HepG2 (cell line): ENCODE measurements around the gene GPSM1. TPM values are rescaled to one million over a fixed set of nuclear protein-coding genes. Genes with fewer than 3 reads are reported as not detected.

Experiments used
- ATAC-seq: fragments of 200-7000 bp; cut with Tn5 transposase; 3 replicates; pipeline ENCODE4 v1.9.1; 2020; ENCODE audit warnings: mild to moderate bottlenecking, moderate library complexity
- BruUV-seq: library from RNA; stranded (reverse); fragments of 400-500 nt; replicated peaks from 2 replicates; lab custom pipeline; 2021; lab: Mats Ljungman, UMichigan
- CTCF ChIA-PET: fragments of 300-600 bp; formaldehyde crosslinking; extraction: SDS; loops from one replicate; lab custom pipeline; 2021; ENCODE audit warnings: low total read pairs, inconsistent platforms, low intra/inter-chr PET ratio; lab: Yijun Ruan, JAX
- POLR2A ChIA-PET: fragments of 350-600 bp; sonication (Branson Sonifier 250); formaldehyde crosslinking; loops from one replicate; lab custom pipeline; 2020; ENCODE audit warnings: antibody characterized with exemption, inconsistent platforms; lab: Yijun Ruan, JAX
- DNase-seq: peaks from one replicate; pipeline ENCODE4 v3.0.0-alpha.2; 2015; ENCODE audit warnings: low spot score
- FAIRE-seq: peaks from 3 replicates; lab custom pipeline; 2011; peaks lifted over from hg19 to GRCh38; lab: Jason Lieb, UNC
- H2AFZ ChIP-seq: one replicate; pipeline ENCODE4 v1.6.1; 2011; ENCODE audit warnings: low read length, inconsistent platforms
- H3K27ac ChIP-seq: fragments of 300-600 bp; 3 replicates; pipeline ENCODE4 v1.8.0; 2011; ENCODE audit warnings: mixed run types, mild to moderate bottlenecking, mixed read lengths, low read length, inconsistent platforms; ENCODE audit not compliant: insufficient read depth; ENCODE audit errors: extremely low read length
- H3K27me3 ChIP-seq, 2 experiments: fragments of 200-600 bp in 1 of 2; 2 replicates in 1 of 2; 3 replicates in 1 of 2; pipeline versions ENCODE4 v1.6.0 to v1.8.0; 2011; ENCODE audit warnings: low read length in 2 of 2, mild to moderate bottlenecking in 2 of 2, moderate library complexity in 2 of 2, inconsistent platforms in 1 of 2; ENCODE audit not compliant: insufficient read depth in 2 of 2, control insufficient read depth in 1 of 2
- H3K36me3 ChIP-seq, 2 experiments: fragments of 200-600 bp in 1 of 2; replicated peaks in 1 of 2; 2 replicates in 1 of 2; 3 replicates in 1 of 2; pipeline versions ENCODE4 v1.5.1 to v1.8.0; 2011; ENCODE audit warnings: low read length in 2 of 2, inconsistent platforms in 1 of 2; ENCODE audit not compliant: insufficient read depth in 2 of 2, control insufficient read depth in 1 of 2
- H3K4me1 ChIP-seq: 2 replicates; pipeline ENCODE4 v1.5.1; 2012; ENCODE audit warnings: low read length, inconsistent platforms; ENCODE audit not compliant: insufficient read depth
- H3K4me2 ChIP-seq: 2 replicates; pipeline ENCODE4 v1.6.0; 2011; ENCODE audit warnings: low read depth, low read length, inconsistent platforms
- H3K4me3 ChIP-seq, 3 experiments: fragments of 200-600 bp in 1 of 3; sonication (generic), shearing (Covaris generic) in 1 of 3; replicated peaks in 1 of 3; 2 replicates each; pipeline ENCODE4 v1.5.1; 2011 to 2016; ENCODE audit warnings: low read length in 3 of 3, inconsistent platforms in 2 of 3, low read depth in 2 of 3, mild to moderate bottlenecking in 2 of 3, control low read depth in 1 of 3, mixed read lengths in 1 of 3; ENCODE audit not compliant: insufficient read depth in 1 of 3
- H3K79me2 ChIP-seq: one replicate; pipeline ENCODE4 v1.6.1; 2011; ENCODE audit warnings: low read length, inconsistent platforms; ENCODE audit not compliant: insufficient read depth
- H3K9ac ChIP-seq: 2 replicates; pipeline ENCODE4 v1.6.0; 2011; ENCODE audit warnings: mild to moderate bottlenecking, low read depth, low read length, inconsistent platforms; ENCODE audit not compliant: insufficient read depth
- H3K9me3 ChIP-seq: 2 replicates; pipeline ENCODE4 v1.5.1; 2012; ENCODE audit warnings: mild to moderate bottlenecking, low read length
- H4K20me1 ChIP-seq: 2 replicates; pipeline ENCODE4 v1.6.0; 2011; ENCODE audit warnings: inconsistent platforms, mild to moderate bottlenecking, low read length, moderate library complexity; ENCODE audit not compliant: insufficient read depth
- CC2D1A ChIP-seq: sonication (generic); formaldehyde crosslinking; IDR thresholded peaks from 2 replicates; pipeline ENCODE4 v1.8.1; 2023; ENCODE audit warnings: mild to moderate bottlenecking, missing genetic modification reagents
- IRF2 ChIP-seq: IDR thresholded peaks from 2 replicates; pipeline ENCODE4 v1.6.1; 2018; ENCODE audit warnings: missing genetic modification reagents, missing compliant biosample characterization
- RAD21 ChIP-seq: fragments of 450-650 bp; formaldehyde crosslinking; IDR thresholded peaks from 2 replicates; pipeline ENCODE4 v1.5.0; 2020; ENCODE audit warnings: mild to moderate bottlenecking
- ZNF329 ChIP-seq: sonication (generic); formaldehyde crosslinking; IDR thresholded peaks from 2 replicates; pipeline ENCODE4 v1.9.0; 2021; ENCODE audit warnings: low read depth, mild to moderate bottlenecking, missing genetic modification reagents
- ZNF780A ChIP-seq: sonication (generic); formaldehyde crosslinking; IDR thresholded peaks from 2 replicates; pipeline ENCODE4 v1.8.0; 2022; ENCODE audit warnings: mild to moderate bottlenecking, missing genetic modification reagents, moderate library complexity
- WGBS: methylation state at CpG from one replicate; pipeline ENCODE4 v1.1.6; 2017; ENCODE audit warnings: low lambda C conversion rate; 5-methylcytosine and 5-hydroxymethylcytosine counted together
- in situ Hi-C: cut with HindIII; loops from 2 replicates; pipeline ENCODE4 v1.10.0; 2017; ENCODE audit warnings: low pct_unique_long_range_greater_than_20kb; ENCODE audit not compliant: extremely low pct_ligation_motif_present
- intact Hi-C: fragments of 100-400 bp; cut with micrococcal nuclease; formaldehyde crosslinking; loops from one replicate; pipeline ENCODE4 v1.10.0; 2022; ENCODE audit not compliant: unreplicated experiment
- polyA plus RNA-seq, 8 experiments: library from polyadenylated mRNA; depleted of rRNA in 3 of 8; stranded (reverse) in 7 of 8; unstranded in 1 of 8; fragments of >200 nt; fragmentation: Illumina TruSeq in 4 of 8; extraction: Trizol in 4 of 8; gene quantifications; 2 replicates each; pipeline versions ENCODE4 v1.2.1 to v1.2.3, GENCODE V29; 2011 to 2016; ENCODE audit warnings: low read depth in 4 of 8, missing spikeins in 1 of 8, mixed read lengths in 1 of 8; ENCODE audit not compliant: insufficient read depth in 1 of 8
- total RNA-seq, 5 experiments: library from RNA; depleted of rRNA; stranded (reverse); fragments of >200 nt; fragmentation: Illumina TruSeq; extraction: Trizol; gene quantifications; 2 replicates each; pipeline ENCODE4 v1.2.3, GENCODE V29; 2016; ENCODE audit warnings: low read depth in 1 of 5
- TF ChIP-seq, protein P1 (sequence below): IDR thresholded peaks from 2 replicates; pipeline ENCODE4 v1.6.1; 2016; ENCODE audit warnings: mild to moderate bottlenecking
- TF ChIP-seq, protein P2 (sequence below): sonication (generic); formaldehyde crosslinking; conservative IDR thresholded peaks from 2 replicates; pipeline ENCODE4 v1.4.0; 2020; ENCODE audit warnings: missing genetic modification reagents

The GPSM1 gene
- total and polyA plus RNA-seq, 2 of the 13 experiments (the other 11 are each of a cell fraction or from before 2014, with no cell fraction given), result 1.0 to 2.4 TPM

DNA sequence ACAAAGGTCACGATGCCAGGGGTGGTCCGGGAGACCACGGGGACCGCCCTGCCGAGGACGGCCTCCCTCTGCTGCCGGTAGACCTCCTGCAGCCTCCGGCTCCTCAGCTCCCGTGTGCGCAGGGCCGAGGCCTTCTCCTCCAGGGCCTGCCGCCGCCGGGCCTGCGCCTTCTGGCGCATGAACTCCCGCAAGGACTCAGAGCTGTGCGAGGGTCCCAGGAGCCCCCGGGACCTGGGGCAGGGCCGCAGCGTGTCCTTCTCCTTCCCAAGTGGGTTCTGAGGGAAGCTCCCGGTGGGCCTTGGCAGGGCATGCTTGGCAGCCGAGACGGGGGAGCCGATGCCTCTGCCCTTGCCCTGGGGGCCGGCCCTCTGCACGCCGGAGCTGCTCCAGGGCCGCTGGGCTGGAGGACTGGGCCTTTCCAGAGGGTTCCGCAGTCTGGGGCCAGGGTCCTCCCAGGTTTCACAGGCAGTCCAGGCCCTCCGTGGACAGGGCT is 36.8 kb upstream of the GPSM1 start:
- FAIRE-seq (no peak), ATAC-seq (no peak), DNase-seq (no peak)
- Histone ChIP-seq H3K27ac (no peak overlapping the region), H4K20me1 (no peaks in the 10 kb centered on the region), H3K9me3 (no peaks in the 10 kb centered on the region), H2AFZ (no peak overlapping the region), H3K4me2 (no peak overlapping the region), H3K4me3 (no peak overlapping the region; a peak in 1 of 6 replicates), H3K79me2 (no peaks in the 10 kb centered on the region), H3K4me1 (peaks cover 19% of the 10 kb centered on the region), H3K27me3 (peaks cover 17 to 56% of the 10 kb centered on the region in 2 experiments), H3K9ac (no peak overlapping the region), H3K36me3 (no peaks in the 10 kb centered on the region)
- in situ Hi-C loops, result no loop called here
- ChIA-PET POLR2A (interaction anchor here (1.3 kb wide), 1 partner anchor 72 kb away, joined by 4 read pairs; no protein-coding TSS in a partner anchor), CTCF (no interaction called here)
- no CpG with 5 or more reads among the region's 31 CpGs for WGBS
- TF ChIP-seq IRF2 (CRISPR knock-in tag) (no peak), ZNF780A (CRISPR knock-in tag) (no peak), ZNF329 (no peak), CC2D1A (CRISPR knock-in tag) (no peak), RAD21 (CRISPR knock-in tag) (no peak)
- TF ChIP-seq, protein P1, sequence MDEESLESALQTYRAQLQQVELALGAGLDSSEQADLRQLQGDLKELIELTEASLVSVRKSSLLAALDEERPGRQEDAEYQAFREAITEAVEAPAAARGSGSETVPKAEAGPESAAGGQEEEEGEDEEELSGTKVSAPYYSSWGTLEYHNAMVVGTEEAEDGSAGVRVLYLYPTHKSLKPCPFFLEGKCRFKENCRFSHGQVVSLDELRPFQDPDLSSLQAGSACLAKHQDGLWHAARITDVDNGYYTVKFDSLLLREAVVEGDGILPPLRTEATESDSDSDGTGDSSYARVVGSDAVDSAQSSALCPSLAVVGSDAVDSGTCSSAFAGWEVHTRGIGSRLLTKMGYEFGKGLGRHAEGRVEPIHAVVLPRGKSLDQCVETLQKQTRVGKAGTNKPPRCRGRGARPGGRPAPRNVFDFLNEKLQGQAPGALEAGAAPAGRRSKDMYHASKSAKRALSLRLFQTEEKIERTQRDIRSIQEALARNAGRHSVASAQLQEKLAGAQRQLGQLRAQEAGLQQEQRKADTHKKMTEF (CRISPR knock-in tag), result no peak
- TF ChIP-seq, protein P2, sequence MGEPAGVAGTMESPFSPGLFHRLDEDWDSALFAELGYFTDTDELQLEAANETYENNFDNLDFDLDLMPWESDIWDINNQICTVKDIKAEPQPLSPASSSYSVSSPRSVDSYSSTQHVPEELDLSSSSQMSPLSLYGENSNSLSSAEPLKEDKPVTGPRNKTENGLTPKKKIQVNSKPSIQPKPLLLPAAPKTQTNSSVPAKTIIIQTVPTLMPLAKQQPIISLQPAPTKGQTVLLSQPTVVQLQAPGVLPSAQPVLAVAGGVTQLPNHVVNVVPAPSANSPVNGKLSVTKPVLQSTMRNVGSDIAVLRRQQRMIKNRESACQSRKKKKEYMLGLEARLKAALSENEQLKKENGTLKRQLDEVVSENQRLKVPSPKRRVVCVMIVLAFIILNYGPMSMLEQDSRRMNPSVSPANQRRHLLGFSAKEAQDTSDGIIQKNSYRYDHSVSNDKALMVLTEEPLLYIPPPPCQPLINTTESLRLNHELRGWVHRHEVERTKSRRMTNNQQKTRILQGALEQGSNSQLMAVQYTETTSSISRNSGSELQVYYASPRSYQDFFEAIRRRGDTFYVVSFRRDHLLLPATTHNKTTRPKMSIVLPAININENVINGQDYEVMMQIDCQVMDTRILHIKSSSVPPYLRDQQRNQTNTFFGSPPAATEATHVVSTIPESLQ (CRISPR knock-in tag), result no peak
- no TSS peak for BruUV-seq
- intact Hi-C loops, result no loop called here
